Non-pigmented ciliary epithelial cell (primary cell): ENCODE data around the gene GNG14.
"Not testable (repeated sequence)": the region's sequence is repeated elsewhere in the genome, so short reads cannot be mapped to it uniquely, and the experiment has no call there.

Source experiments
- DNase-seq: peaks from one replicate; pipeline ENCODE4 v3.0.0-alpha.2; 2010; ENCODE audit warnings: low read depth

Gene GNG14

GRCh38 chr19:12696366-12697335, 8.9 kb downstream of the GNG14 start, which contains the start of gene FBXW9:
TSS of gene FBXW9 (minus strand) at chr19:12696631. CDS start at chr19:12696581, 50 bp downstream.
- DNase-seq: peak; percentile 79

DNA sequence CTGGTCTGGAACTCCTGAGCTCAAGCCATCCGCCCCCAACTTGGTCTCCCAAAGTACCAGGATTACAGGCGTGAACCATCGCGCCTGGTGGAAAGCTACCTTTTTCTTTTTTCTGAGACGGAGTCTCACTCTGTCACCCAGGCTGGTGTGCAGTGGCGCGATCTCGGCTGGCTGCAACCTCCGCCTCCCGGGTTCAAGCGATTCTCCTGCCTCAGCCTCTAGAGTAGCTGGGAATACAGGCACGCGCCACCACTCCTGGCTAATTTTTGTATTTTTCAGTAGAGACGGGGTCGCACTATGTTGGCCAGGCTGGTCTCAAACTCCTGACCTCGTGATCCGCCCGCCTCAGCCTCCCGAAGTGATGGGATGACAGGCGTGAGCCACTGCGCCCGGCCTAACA, 9.6 kb downstream of the GNG14 start:
- not testable (repeated sequence) for DNase-seq

GRCh38 chr19:12698138-12698537, 10.3 kb downstream of the GNG14 start:
- no peak for DNase-seq

GRCh38 chr19:12701596-12702282, 13.9 kb downstream of the GNG14 start:
- no peak for DNase-seq

- no peak for DNase-seq
Measured at GRCh38 chr19:12703046-12703445, 15.2 kb downstream of the GNG14 start.

DNA sequence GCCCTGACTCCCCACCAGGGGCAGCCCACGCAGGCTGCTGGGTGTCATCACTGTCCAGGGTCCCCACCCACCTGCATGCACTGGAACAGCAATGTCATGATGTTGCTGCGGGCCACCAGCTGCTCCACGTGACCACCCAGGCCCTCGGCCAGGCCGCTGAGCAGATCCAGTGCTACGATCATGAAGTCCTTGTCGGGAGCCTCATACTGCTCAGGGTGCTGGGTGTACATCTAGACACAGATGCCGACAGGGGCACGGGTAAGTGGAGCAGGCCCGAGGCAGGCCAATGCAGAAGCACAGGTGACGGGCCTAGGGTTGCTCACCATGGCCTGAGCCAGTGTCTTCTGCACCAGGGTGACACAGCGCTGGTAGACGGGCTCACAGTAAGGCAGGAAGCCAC, 17.4 kb downstream of the GNG14 start:
- no peak for DNase-seq

GRCh38 chr19:12705654-12706331, 18.0 kb downstream of the GNG14 start:
- no peak for DNase-seq

GRCh38 chr19:12706332-12706718, 18.5 kb downstream of the GNG14 start:
- DNase-seq: no peak

DNA sequence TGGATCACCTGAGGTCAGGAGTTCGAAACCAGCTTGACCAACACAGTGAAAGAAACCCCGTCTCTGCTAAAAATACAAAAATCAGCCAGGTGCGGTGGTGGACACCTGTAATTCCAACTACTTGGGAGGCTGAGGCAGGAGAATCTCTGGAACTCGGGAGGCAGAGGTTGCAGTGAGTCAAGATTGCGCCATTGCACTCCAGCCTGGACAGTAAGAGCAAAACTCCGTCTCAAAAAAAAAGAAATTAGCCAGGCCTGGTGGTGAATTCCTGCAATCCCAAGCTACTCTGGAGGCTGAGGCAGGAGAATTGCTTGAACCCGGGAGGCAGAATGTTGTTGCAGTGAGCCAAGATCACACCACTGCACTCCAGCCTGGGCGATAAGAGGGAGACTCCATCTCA, 20.8 kb downstream of the GNG14 start:
- DNase-seq: no peak

DNA sequence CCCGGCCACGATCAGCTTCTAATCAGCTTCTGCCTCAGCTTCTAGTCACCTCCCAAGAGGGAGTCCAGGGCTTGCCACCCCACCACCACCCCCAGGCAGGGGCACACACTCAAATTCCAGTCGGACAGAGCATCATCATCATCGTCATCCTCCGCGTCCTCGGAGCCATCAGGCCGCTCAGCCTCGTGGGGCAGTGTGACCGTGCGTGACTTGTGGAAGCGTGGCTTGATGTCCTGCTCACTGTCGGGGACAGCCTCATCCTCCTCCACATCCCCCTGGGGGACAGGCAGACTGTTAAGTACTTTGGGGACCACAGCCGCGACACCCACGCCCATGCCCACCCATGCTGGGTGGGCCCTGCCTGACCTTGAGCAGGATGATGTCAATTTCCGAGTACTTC, 23.4 kb downstream of the GNG14 start:
- DNase-seq: no peak

DNA sequence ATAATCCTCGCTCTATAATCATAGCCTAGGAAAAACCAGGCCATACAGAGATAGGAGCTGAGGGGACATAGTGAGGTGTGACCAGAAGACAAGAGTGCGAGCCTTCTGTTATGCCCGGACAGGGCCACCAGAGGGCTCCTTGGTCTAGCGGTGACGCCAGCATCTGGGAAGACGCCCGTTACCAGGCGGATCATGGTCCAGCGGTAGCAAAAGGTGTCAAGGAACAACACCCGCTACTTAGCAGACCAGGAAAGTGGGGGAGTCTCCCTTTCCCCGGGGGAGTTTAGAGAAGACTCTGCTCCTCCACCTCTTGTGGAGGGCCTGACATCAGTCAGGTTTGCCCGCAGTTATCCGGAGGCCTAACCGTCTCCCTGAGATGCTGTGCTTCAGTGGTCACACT, 24.3 kb downstream of the GNG14 start:
- not testable (repeated sequence) for DNase-seq

DNA sequence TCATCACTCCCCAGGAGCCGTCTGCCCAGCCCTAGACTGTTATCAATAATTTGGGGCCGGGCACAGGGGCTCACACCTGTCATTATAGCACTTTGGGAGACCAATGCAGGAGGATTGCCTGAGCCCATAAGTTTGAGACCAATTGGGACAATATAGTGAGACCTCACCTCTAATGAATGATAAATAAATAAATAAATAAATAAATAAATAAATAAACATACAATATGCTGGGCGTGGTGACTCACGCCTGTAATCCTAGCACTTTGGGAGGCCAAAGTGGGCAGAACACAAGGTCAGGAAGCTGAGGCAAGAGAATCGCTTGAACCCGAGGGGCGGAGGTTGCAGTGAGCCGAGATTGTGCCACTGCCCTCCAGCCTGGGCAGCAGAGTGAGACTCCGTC, 25.5 kb downstream of the GNG14 start:
- DNase-seq: not testable (repeated sequence)

GRCh38 chr19:12715102-12715501, 27.3 kb downstream of the GNG14 start:
- DNase-seq: no peak

DNA sequence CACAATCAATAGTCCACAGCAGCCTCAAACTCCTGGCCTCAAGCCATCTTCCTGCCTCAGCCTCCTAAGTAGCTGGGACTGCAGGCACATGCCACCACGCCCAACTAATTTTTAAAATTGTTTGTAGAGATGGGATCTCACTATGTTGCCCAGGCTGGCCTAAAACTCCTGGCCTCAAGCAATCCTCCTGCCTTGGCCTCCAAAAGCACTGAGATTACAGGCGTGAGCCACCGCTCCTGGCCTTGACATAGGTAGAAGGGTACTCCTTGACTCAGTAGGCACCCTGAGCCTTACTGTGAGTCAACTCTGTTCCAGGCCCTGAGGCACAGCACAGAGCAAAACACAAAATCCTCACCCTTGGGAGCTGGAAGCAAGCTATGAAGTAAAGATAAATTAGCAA, 28.1 kb downstream of the GNG14 start:
- DNase-seq: no peak

- no peak for DNase-seq
Measured at GRCh38 chr19:12720296-12720695, 32.5 kb downstream of the GNG14 start.

GRCh38 chr19:12720851-12721655, 33.3 kb downstream of the GNG14 start:
- DNase-seq: no peak

- no peak for DNase-seq
Measured at GRCh38 chr19:12721656-12722565, 34.1 kb downstream of the GNG14 start.

GRCh38 chr19:12722566-12723380, 35.0 kb downstream of the GNG14 start:
- peak; percentile 98 for DNase-seq

- DNase-seq: no peak
Measured at GRCh38 chr19:12723381-12723640, 35.5 kb downstream of the GNG14 start.
